Panc1 (cell line): ENCODE data around the gene MYCBP2. TPM values are rescaled to one million over a fixed set of nuclear protein-coding genes. Genes with fewer than 3 reads are reported as not detected.

Experiments
- ATAC-seq: fragments of 200-7000 bp; cut with Tn5 transposase; 2 replicates; pipeline ENCODE4 v1.9.1; 2020; ENCODE audit warnings: mild to moderate bottlenecking, moderate library complexity
- BruUV-seq: library from RNA; stranded (reverse); fragments of 400-500 nt; replicated peaks from 2 replicates; lab custom pipeline; 2021; lab: Mats Ljungman, UMichigan
- CTCF ChIA-PET: fragments of 300-600 bp; sonication (Branson Sonifier 250); formaldehyde crosslinking; loops from one replicate; lab custom pipeline; 2022; ENCODE audit warnings: antibody characterized with exemption; lab: Charles Lee
- POLR2A ChIA-PET: fragments of 300-600 bp; sonication (Branson Sonifier 250); formaldehyde crosslinking; loops from one replicate; lab custom pipeline; 2022; ENCODE audit warnings: antibody characterized with exemption; lab: Charles Lee
- DNase-seq: peaks from one replicate; pipeline ENCODE4 v3.0.0-alpha.2; 2010; ENCODE audit warnings: low read depth, low spot score
- H3K27ac ChIP-seq: 2 replicates; pipeline ENCODE4 v1.5.1; 2011; ENCODE audit warnings: mild to moderate bottlenecking, low read length, inconsistent platforms
- H3K27me3 ChIP-seq: fragments of 200-500 bp; sonication (Bioruptor generic); 2 replicates; pipeline ENCODE4 v1.6.0; 2014; ENCODE audit warnings: low read length, inconsistent platforms; ENCODE audit not compliant: control insufficient read depth, insufficient read depth
- H3K36me3 ChIP-seq: fragments of 200-500 bp; sonication (Bioruptor generic); 2 replicates; pipeline ENCODE4 v1.5.1; 2014; ENCODE audit warnings: inconsistent platforms, mild to moderate bottlenecking, low read length, moderate library complexity; ENCODE audit not compliant: control insufficient read depth, insufficient read depth
- H3K4me1 ChIP-seq: 2 replicates; pipeline ENCODE4 v1.5.1; 2011; ENCODE audit warnings: inconsistent platforms, mild to moderate bottlenecking, low read length, moderate library complexity; ENCODE audit not compliant: control insufficient read depth, insufficient read depth
- H3K4me3 ChIP-seq, 2 experiments: 2 replicates each; pipeline ENCODE4 v1.5.1; 2011 to 2012; ENCODE audit warnings: low read depth in 2 of 2, low read length in 2 of 2, mild to moderate bottlenecking in 2 of 2, inconsistent platforms in 1 of 2, moderate library complexity in 1 of 2
- H3K9me3 ChIP-seq: fragments of 200-500 bp; sonication (Bioruptor generic); 2 replicates; pipeline ENCODE4 v1.5.1; 2014; ENCODE audit warnings: low read depth, mild to moderate bottlenecking, inconsistent platforms, low read length, moderate library complexity; ENCODE audit not compliant: control insufficient read depth, insufficient read depth
- CTCF ChIP-seq: fragments of 450-650 bp; IDR thresholded peaks from 2 replicates; pipeline ENCODE4 v1.5.1; 2017; ENCODE audit warnings: mild to moderate bottlenecking
- POLR2AphosphoS5 ChIP-seq: IDR thresholded peaks from 2 replicates; pipeline ENCODE4 v1.6.1; 2012; ENCODE audit warnings: mild to moderate bottlenecking, low read depth, low read length, moderate library complexity
- SIN3A ChIP-seq: IDR thresholded peaks from 2 replicates; pipeline ENCODE4 v1.6.1; 2012; ENCODE audit warnings: low read depth, mild to moderate bottlenecking, low read length, moderate library complexity, borderline replicate concordance; ENCODE audit not compliant: insufficient read depth
- TCF7L2 ChIP-seq: IDR thresholded peaks from 2 replicates; pipeline ENCODE4 v1.6.1; 2011; ENCODE audit warnings: mild to moderate bottlenecking, low read depth, low read length, inconsistent platforms
- in situ Hi-C: cut with HindIII; loops from 2 replicates; pipeline ENCODE4 v1.10.0; 2016; ENCODE audit warnings: low sequenced_read_pairs, low pct_unique_long_range_greater_than_20kb
- intact Hi-C: fragments of 100-400 bp; cut with micrococcal nuclease; formaldehyde crosslinking; loops from one replicate; pipeline ENCODE4 v1.10.0; 2022; ENCODE audit not compliant: unreplicated experiment
- total RNA-seq: library from RNA; stranded (reverse); gene quantifications from one replicate; pipeline ENCODE4 v1.2.1, GENCODE V29; 2021; ENCODE audit not compliant: unreplicated experiment
- TF ChIP-seq, protein P1 (sequence below), 2 experiments: IDR thresholded peaks; 2 replicates each; pipeline ENCODE4 v1.6.1; 2011 to 2012; ENCODE audit warnings: low read depth in 2 of 2, control low read depth in 1 of 2, low read length in 1 of 2, mild to moderate bottlenecking in 1 of 2, moderate library complexity in 1 of 2; ENCODE audit not compliant: insufficient read depth in 1 of 2

MYCBP2 gene
- total RNA-seq, 1 experiment from 2014 or later = 41.4 TPM

- ATAC-seq (no peak), DNase-seq (no peak)
- ChIA-PET POLR2A (no interaction called here), CTCF (no interaction called here)
- in situ Hi-C loops = no loop called here
- Histone ChIP-seq H3K9me3 (no peaks in the 10 kb centered on the region), H3K4me3 (no peak overlapping the region), H3K27ac (no peak overlapping the region), H3K4me1 (no peaks in the 10 kb centered on the region), H3K27me3 (no peaks in the 10 kb centered on the region), H3K36me3 (peaks cover 6% of the 10 kb centered on the region; the same call in 1 of the 2 replicates)
- intact Hi-C loops = no loop called here
- no TSS peak for BruUV-seq
- TF ChIP-seq SIN3A (no peak), POLR2AphosphoS5 (no peak), CTCF (no peak), TCF7L2 (no peak)
- TF ChIP-seq, protein P1, sequence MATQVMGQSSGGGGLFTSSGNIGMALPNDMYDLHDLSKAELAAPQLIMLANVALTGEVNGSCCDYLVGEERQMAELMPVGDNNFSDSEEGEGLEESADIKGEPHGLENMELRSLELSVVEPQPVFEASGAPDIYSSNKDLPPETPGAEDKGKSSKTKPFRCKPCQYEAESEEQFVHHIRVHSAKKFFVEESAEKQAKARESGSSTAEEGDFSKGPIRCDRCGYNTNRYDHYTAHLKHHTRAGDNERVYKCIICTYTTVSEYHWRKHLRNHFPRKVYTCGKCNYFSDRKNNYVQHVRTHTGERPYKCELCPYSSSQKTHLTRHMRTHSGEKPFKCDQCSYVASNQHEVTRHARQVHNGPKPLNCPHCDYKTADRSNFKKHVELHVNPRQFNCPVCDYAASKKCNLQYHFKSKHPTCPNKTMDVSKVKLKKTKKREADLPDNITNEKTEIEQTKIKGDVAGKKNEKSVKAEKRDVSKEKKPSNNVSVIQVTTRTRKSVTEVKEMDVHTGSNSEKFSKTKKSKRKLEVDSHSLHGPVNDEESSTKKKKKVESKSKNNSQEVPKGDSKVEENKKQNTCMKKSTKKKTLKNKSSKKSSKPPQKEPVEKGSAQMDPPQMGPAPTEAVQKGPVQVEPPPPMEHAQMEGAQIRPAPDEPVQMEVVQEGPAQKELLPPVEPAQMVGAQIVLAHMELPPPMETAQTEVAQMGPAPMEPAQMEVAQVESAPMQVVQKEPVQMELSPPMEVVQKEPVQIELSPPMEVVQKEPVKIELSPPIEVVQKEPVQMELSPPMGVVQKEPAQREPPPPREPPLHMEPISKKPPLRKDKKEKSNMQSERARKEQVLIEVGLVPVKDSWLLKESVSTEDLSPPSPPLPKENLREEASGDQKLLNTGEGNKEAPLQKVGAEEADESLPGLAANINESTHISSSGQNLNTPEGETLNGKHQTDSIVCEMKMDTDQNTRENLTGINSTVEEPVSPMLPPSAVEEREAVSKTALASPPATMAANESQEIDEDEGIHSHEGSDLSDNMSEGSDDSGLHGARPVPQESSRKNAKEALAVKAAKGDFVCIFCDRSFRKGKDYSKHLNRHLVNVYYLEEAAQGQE (IDR thresholded peaks at IDR 0.05; ENCODE audit: insufficient read depth in 1 of 2, low read depth in 2 of 2, low read length in 1 of 2) = no peak
Measured at GRCh38 chr13:77000475-77000874, 326.4 kb downstream of the MYCBP2 start.

Other genes with a start within 250 kb of the MYCBP2 start
- gene SCEL, start 208.6 kb upstream of the MYCBP2 start, total RNA-seq = not detected